Endothelial cell of umbilical vein (primary cell): ENCODE measurements around the gene FAM107A.

Experiments used
- CTCF ChIP-seq, 2 donors: IDR thresholded peaks; 1 replicate in 1 of 2; 2 replicates in 1 of 2; pipeline ENCODE4 v1.5.1; 2011; ENCODE audit warnings: low read length in 2 of 2, mild to moderate bottlenecking in 2 of 2, moderate library complexity in 2 of 2, control low read depth in 1 of 2, inconsistent platforms in 1 of 2, low read depth in 1 of 2; ENCODE audit not compliant: insufficient read depth in 1 of 2; ENCODE audit errors: extremely low read depth in 1 of 2
- EZH2 ChIP-seq: IDR thresholded peaks from 2 replicates; pipeline ENCODE4 v1.6.1; 2012; ENCODE audit warnings: borderline replicate concordance, low read depth, mild to moderate bottlenecking, moderate library complexity, low read length, inconsistent platforms; ENCODE audit not compliant: severe bottlenecking
- FOS ChIP-seq: IDR thresholded peaks from 2 replicates; pipeline ENCODE4 v1.6.1; 2011; ENCODE audit warnings: mild to moderate bottlenecking, low read length, moderate library complexity, borderline replicate concordance; ENCODE audit not compliant: insufficient read depth
- JUN ChIP-seq: IDR thresholded peaks from 2 replicates; pipeline ENCODE4 v1.6.1; 2011; ENCODE audit warnings: borderline replicate concordance, low read depth; ENCODE audit not compliant: insufficient read length, insufficient read depth
- MAX ChIP-seq: IDR thresholded peaks from 2 replicates; pipeline ENCODE4 v1.6.1; 2011; ENCODE audit not compliant: insufficient read depth, insufficient read length
- MYC ChIP-seq: IDR thresholded peaks from one replicate; pipeline ENCODE4 v1.6.1; 2011; ENCODE audit warnings: mild to moderate bottlenecking, low read depth, low read length
- POLR2A ChIP-seq: IDR thresholded peaks from 2 replicates; pipeline ENCODE4 v1.6.1; 2012; ENCODE audit warnings: low read depth, mild to moderate bottlenecking, control low read depth, low read length
- POLR2AphosphoS5 ChIP-seq: IDR thresholded peaks from 2 replicates; pipeline ENCODE4 v1.6.1; 2012; ENCODE audit warnings: low read depth, mild to moderate bottlenecking, control low read depth, low read length, moderate library complexity; ENCODE audit not compliant: insufficient read depth

DNA sequence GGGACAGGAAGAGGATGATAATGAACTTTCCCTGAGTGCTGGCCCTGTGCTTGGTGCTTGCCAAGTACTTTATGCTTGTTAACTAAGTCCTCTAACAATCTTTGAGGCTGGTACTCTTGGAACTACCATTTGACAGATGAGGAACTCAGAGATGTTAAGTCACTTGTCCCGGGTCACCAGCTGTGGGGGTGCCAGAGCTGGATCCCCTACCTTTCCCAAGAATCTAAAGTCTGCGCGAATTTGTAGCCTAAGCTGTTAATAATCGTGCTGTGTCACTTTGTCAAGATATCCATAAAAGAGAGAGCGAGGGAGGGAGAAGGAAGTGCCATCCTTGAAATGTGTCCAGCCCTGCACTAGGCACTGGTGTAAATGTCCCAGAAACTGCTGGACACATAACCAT is 21.2 kb downstream of the FAM107A start:
- TF ChIP-seq CTCF (IDR thresholded peaks at IDR 0.05; ENCODE audit: extremely low read depth in 1 of 2, insufficient read depth in 1 of 2, low read depth in 1 of 2, low read length in 2 of 2) = no peak
- TF ChIP-seq JUN = no peak
- no peak for TF ChIP-seq EZH2
- TF ChIP-seq POLR2A = no peak
- TF ChIP-seq POLR2AphosphoS5 = no peak
- no peak for TF ChIP-seq MYC
- no peak for TF ChIP-seq MAX
- no peak for TF ChIP-seq FOS
